ENCODE results near the gene NR2E3.
A peak's percentile ranks its signal among the peaks of the same experiment; 100 is the strongest.

The NR2E3 gene

DNA sequence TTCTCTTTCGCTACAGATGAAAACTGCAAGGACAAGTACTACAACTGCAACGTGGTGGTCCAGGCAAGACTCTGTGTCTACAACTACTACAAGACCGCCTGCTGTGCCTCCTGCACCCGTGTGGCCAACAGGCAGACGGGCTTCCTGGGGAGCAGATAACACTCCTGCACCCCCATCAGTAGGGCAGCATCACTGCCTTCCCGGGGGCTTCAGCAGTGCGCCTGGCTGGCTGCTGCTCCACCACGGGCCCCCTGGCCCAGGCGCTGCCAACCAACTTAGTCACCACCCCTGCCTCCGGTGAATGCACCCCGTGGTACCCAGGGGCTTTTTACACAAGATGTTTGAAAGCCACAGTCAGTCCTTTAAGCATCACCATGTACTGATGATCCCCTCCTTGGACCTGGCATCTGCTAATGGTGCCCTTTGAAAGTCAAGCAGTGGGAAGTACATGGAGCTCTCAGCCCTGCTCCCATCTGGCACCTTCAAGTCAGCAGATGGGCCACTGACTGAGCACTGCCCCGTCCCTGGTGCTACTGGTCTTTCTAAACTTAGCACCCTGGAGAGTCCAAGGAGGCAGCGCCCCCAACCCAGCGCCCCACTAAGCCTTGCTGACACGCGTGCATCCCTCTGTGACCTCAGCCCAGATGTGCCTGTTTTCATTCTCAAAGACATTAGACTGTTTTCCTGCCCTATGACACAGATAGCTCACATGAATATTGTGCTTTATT, 33.0 kb upstream of the NR2E3 start:
- H3K27ac ChIP-seq, result no peak overlapping the region
- no peak for TF ChIP-seq ZFX (IDR thresholded peaks at IDR 0.05; ENCODE audit: borderline replicate concordance)
- TF ChIP-seq, protein P1, sequence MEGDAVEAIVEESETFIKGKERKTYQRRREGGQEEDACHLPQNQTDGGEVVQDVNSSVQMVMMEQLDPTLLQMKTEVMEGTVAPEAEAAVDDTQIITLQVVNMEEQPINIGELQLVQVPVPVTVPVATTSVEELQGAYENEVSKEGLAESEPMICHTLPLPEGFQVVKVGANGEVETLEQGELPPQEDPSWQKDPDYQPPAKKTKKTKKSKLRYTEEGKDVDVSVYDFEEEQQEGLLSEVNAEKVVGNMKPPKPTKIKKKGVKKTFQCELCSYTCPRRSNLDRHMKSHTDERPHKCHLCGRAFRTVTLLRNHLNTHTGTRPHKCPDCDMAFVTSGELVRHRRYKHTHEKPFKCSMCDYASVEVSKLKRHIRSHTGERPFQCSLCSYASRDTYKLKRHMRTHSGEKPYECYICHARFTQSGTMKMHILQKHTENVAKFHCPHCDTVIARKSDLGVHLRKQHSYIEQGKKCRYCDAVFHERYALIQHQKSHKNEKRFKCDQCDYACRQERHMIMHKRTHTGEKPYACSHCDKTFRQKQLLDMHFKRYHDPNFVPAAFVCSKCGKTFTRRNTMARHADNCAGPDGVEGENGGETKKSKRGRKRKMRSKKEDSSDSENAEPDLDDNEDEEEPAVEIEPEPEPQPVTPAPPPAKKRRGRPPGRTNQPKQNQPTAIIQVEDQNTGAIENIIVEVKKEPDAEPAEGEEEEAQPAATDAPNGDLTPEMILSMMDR (IDR thresholded peaks at IDR 0.05), result no peak

GRCh38 chr15:71779073-71779797, 31.1 kb upstream of the NR2E3 start:
- H3K27ac ChIP-seq, result no peak overlapping the region
- TF ChIP-seq, protein P1 (IDR thresholded peaks at IDR 0.05), result no peak
- no peak for TF ChIP-seq ZFX (IDR thresholded peaks at IDR 0.05; ENCODE audit: borderline replicate concordance)

DNA sequence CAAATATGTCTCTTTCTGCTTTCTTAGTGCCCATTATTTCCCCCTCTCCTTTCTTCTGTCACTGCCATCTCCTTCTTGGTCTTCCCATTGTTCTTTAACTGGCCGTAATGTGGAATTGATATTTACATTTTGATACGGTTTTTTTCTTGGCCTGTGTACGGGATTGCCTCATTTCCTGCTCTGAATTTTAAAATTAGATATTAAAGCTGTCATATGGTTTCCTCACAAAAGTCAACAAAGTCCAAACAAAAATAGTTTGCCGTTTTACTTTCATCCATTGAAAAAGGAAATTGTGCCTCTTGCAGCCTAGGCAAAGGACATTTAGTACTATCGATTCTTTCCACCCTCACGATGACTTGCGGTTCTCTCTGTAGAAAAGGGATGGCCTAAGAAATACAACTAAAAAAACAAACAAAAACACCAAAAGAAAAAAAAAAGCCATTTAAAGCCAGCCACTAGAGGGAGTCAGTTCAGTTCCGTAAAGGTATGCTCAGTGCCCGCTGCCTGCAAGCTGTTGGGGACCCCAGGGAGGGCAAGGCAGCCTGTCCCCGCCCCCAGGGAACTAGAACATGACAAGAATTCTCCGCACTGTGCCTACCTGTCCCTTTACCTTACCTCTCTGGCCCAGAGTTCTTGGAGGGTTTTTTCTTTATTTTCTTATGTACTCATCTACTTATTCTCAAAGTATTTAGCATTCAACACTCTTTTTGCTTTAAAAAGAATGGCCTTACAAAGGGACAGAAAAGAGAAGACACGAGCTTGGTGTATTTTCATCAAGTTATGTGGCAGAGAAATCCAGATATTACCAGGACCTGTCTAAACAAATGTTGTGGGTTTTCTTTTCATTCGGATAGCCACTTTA, 30.0 kb upstream of the NR2E3 start:
- H3K27ac ChIP-seq, result no peak overlapping the region
- no peak for TF ChIP-seq ZFX (IDR thresholded peaks at IDR 0.05; ENCODE audit: borderline replicate concordance)
- TF ChIP-seq, protein P1 (IDR thresholded peaks at IDR 0.05), result peak; percentile 89

- TF ChIP-seq ZFX (IDR thresholded peaks at IDR 0.05; ENCODE audit: borderline replicate concordance), result no peak
- TF ChIP-seq, protein P1 (IDR thresholded peaks at IDR 0.05), result no peak
- H3K27ac ChIP-seq, result no peak overlapping the region
These were observed 29.0 kb upstream of the NR2E3 start for GRCh38 chr15:71781179-71781964.

GRCh38 chr15:71781965-71782265, 28.4 kb upstream of the NR2E3 start:
- no peak overlapping the region for H3K27ac ChIP-seq
- no peak for TF ChIP-seq ZFX (IDR thresholded peaks at IDR 0.05; ENCODE audit: borderline replicate concordance)
- TF ChIP-seq, protein P1 (IDR thresholded peaks at IDR 0.05), result no peak

GRCh38 chr15:71782422-71783165, 27.8 kb upstream of the NR2E3 start:
- no peak overlapping the region for H3K27ac ChIP-seq
- no peak for TF ChIP-seq ZFX (IDR thresholded peaks at IDR 0.05; ENCODE audit: borderline replicate concordance)
- TF ChIP-seq, protein P1 (IDR thresholded peaks at IDR 0.05), result no peak
